Omental fat pad (tissue), 4 donors: ENCODE results near the gene ACR. TPM values are rescaled to one million over a fixed set of nuclear protein-coding genes. Genes with fewer than 3 reads are reported as not detected.
A peak's percentile ranks its signal among the peaks of the same experiment; 100 is the strongest.

Experiments
- ATAC-seq: fragments of 150-250 bp; one replicate; pipeline ENCODE4 v1.9.1; 2016; ENCODE audit warnings: mild to moderate bottlenecking, moderate library complexity; ENCODE audit not compliant: low FRiP score
- DNase-seq: peaks from one replicate; pipeline ENCODE4 v3.0.0-alpha.2; 2019; ENCODE audit warnings: low spot score
- total RNA-seq, 4 donors: library from RNA; depleted of rRNA; stranded (reverse); fragments of >200 nt; gene quantifications; one replicate each; pipeline ENCODE4 v1.1.0, GENCODE V29; 2016
- TF ChIP-seq, protein P1 (sequence below), 3 donors: fragments of 450-650 bp; IDR thresholded peaks; one replicate each; pipeline ENCODE4 v1.5.1; 2016 to 2017; ENCODE audit warnings: antibody characterized with exemption in 3 of 3, mild to moderate bottlenecking in 3 of 3, moderate library complexity in 2 of 3

The ACR gene
- total RNA-seq, 4 donors from 2014 or later, result 0.72 to 1.7 TPM; not detected in 2

DNA sequence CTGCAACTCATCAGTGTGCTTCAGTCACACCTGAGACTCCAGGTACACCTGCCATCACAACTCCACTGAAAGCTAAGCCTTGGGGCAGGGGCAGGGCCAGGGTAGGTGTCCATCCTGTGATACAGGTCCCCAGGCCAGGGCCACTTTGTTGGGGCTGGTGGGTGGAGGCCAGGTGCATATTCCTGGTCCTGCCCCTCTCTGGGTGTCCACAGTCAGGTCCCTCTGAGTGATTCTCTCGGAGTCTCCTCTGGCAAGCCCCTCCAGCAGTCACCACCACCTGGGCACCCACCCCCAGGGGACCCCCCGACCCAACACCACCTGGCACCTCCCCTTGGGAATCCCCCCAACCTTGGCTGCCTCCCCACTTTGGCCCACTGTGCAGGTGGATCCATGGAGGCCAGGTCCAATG, 9.5 kb upstream of the ACR start:
- TF ChIP-seq, protein P1, sequence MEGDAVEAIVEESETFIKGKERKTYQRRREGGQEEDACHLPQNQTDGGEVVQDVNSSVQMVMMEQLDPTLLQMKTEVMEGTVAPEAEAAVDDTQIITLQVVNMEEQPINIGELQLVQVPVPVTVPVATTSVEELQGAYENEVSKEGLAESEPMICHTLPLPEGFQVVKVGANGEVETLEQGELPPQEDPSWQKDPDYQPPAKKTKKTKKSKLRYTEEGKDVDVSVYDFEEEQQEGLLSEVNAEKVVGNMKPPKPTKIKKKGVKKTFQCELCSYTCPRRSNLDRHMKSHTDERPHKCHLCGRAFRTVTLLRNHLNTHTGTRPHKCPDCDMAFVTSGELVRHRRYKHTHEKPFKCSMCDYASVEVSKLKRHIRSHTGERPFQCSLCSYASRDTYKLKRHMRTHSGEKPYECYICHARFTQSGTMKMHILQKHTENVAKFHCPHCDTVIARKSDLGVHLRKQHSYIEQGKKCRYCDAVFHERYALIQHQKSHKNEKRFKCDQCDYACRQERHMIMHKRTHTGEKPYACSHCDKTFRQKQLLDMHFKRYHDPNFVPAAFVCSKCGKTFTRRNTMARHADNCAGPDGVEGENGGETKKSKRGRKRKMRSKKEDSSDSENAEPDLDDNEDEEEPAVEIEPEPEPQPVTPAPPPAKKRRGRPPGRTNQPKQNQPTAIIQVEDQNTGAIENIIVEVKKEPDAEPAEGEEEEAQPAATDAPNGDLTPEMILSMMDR (IDR thresholded peaks at IDR 0.05), result no peak
- DNase-seq (peak; percentile 12), ATAC-seq (no peak)

DNA sequence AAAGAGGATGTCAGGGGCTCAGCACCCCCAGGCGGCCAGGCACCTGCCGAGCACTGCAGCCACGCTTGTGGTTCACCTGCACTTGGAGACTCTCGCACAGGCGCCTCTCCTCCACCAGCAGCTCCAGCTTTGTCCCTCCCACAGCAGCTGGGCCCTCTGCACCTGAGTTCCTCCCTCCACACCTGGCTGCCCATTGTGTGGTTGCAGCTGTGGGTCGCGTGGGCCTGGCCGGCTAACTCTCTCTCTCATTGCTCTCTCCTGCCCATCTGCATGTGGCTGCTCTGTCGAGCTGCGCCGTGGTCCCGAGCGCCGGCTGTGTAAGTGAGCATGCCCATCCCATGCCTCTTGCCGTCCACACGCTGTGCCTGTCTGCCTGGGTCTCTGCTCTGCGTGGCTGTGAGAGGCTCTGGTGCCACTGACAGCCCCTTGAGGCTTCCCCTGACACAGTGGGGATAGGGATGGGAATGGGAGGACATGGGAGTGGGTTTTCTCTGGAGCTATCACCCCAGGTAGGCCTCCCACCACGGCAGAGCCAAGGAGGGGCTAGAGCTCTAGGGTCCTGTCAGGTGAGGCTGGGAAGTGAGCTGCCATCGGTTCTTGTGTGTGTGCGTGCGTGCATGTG, 8.5 kb upstream of the ACR start:
- ATAC-seq (no peak), DNase-seq (peak; percentile 8)
- TF ChIP-seq, protein P1 (IDR thresholded peaks at IDR 0.05), result no peak

DNA sequence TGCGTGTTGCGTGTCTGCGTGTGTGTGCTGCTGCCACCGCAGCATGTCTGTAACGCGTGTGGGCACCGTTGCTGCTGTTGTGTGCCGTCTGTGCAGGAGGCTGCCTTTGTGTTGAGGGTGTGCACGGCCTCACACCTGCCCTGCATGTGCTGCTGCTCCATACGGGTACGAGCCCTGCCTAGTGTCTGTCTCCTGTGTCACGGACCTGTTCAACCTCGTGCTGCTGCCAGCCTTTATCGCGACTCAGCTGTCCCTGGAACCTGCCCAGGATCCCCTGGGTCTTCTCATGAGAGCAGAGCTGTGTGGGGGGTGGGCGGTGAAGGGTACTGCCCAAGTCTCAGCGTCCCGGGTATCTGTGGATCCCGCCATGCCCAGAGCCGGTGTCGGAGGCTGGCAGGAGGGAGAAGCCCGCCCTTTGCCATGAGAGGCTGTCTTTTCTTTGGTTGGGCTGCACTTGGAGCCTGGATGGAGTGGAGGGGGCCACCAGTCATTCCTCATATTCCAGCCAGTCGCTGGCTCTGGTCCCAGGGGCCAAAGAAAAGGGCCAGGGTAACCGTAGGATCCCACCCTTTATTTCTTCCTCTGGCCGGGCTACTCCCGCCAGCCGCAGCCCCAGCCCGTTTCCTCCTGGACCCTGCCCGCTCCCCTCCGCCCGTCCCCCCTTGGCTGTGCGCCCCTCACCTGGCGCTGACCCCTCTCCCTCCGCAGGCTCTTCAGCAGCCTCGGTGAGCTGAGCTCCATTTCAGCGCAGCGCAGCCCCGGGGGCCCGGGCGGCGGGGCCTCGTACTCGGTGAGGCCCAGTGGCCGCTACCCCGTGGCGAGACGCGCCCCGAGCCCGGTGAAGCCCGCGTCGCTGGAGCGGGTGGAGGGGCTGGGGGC, 7.8 kb upstream of the ACR start:
- ATAC-seq (no peak), DNase-seq (peak; percentile 13)
- TF ChIP-seq, protein P1 (IDR thresholded peaks at IDR 0.05), result no peak

DNA sequence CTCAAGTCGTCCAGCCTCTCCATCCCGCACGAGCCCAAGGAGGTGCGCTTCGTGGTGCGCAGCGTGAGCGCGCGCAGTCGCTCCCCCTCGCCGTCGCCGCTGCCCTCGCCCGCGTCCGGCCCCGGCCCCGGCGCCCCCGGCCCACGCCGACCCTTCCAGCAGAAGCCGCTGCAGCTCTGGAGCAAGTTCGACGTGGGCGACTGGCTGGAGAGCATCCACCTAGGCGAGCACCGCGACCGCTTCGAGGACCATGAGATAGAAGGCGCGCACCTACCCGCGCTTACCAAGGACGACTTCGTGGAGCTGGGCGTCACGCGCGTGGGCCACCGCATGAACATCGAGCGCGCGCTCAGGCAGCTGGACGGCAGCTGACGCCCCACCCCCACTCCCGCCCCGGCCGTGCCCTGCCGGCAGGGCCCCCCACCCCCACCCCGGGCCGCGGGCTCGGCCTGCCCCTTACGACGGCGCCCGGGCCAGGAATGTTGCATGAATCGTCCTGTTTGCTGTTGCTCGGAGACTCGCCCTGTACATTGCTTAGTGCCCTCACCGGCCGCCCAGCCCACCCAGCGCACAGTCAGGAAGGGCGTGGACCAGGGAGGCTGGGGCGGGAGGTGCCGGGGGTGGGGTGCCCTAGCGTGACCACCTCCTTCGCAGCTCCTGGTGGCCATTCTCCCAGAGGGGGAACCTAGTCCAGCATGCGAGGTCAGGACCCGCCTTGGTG, 6.9 kb upstream of the ACR start:
- TF ChIP-seq, protein P1 (IDR thresholded peaks at IDR 0.05), result no peak
- DNase-seq, result peak; percentile 1
- no peak for ATAC-seq

DNA sequence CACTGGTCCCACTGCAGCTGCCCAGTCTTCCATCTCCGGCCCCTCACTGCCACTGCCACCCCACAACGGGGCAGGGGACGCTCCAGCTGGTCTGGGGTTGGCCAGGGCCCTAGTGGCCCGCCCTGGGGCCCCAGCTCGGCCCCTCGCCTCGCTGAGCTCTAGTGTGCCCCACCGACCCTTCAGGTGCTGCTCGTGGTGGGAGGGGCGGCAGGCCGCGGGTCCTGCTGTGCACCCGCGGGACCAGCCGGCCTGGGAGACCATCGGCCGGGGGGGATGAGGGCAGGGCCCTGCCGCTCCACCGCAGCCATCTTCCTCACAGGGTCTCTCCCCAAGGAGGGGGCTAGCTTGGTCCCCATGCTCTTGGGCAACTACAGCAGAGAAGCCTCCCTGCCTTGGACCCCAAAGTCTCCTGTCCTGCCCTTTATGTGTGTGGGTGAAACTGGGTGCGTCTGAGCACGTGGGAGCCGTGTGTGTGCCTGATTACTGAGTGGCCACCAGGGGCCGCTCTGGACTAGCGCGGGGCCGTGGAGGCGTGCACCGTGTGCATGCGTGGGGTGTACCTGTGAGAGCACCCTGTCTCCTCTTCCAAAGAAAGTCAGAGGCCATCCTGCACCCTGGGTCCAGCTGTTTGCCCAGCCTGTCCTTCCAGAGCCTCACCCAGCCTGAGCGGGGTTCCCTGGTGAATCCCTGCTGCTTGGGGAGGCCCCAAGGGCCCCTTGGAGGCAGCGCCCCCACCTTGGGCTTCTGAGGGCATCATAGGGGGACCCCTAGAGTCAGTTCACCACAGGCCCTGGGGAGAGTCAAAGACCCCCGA, 6.0 kb upstream of the ACR start:
- DNase-seq (no peak), ATAC-seq (peak; percentile 26)

DNA sequence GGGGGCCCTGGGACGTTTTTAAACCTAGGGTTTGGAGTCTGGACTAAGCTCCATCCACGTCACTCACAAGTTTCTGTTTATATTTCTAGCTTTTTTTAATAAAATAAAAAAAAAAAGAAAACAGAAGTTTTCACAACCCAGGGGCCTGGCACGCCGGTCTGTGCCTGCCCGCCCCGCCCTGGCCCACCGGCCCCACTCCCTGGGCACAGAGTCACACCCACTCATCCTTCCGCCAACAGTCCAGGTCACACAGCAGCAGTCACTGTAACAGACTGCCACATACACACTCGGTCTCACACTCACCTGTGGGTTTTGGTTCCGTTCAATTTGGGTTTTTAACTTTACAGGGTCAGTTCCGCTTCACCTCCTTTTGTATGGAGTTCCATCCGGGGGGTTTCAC, 5.3 kb upstream of the ACR start:
- ATAC-seq (no peak), DNase-seq (peak; percentile 11)
- TF ChIP-seq, protein P1 (IDR thresholded peaks at IDR 0.05), result no peak

More for the DNA sequence above, 6.0 kb upstream of the ACR start:
- TF ChIP-seq, protein P1 (IDR thresholded peaks at IDR 0.05), result no peak
